GM19395 (cell line): ENCODE results near the gene NCOR2.

Experiments used
- ATAC-seq: cut with Tn5 transposase; IDR thresholded peaks from one replicate; pipeline ENCODE4 v1.9.1; 2021; ENCODE audit warnings: mild to moderate bottlenecking, moderate library complexity; ENCODE audit not compliant: unreplicated experiment

NCOR2 gene

DNA sequence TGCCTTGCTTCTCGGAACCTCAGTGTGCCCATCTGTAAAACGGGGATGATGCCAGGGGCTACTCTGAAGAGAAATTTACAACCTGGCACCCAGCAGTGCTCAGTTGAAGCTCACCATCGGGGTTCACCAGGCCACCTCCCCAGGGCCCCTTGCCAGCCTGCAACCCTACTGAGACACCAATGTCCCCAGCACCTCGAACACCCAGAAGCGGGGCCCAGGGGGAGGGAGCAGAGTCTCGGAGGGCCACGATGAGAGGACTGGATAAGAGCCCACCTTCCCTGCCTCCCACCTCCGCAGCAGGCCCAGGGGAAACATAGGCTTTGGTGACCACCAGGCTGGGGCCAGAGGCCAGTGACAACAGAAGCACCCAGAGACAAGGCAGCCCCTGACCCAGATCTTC is 22.4 kb downstream of the NCOR2 start:
- no peak for ATAC-seq

DNA sequence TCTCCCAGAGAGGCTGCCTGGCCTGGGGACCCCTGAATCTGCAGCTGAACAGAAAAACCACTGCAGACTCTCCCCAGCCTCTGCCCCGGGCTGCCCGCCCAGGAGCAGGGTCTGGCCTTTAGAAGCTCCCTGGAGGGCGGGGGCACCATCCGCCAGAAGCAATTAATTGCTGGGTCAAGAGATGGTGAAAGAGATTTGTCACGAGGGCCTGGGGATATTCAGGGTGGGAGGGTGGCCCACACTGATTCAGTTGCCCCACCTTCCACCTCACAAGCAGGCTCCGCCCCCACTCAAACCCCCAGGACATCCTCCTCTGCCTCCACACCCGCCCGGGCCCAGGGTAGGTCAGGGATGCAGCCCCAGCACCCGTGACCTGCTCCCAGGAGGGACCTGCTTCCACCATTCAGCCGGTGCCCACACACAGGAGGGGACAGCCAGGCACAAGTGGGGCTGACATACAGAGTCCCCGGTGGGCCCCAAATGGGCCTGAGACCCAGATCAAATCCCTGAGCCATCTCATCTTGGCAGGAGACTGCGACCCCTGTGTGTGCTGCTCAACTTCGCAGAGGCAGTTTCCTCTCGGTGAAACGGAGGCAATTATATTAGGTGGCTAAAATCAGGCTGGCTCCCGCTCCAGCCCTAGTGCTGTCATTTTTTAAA is 23.0 kb downstream of the NCOR2 start:
- no peak for ATAC-seq

DNA sequence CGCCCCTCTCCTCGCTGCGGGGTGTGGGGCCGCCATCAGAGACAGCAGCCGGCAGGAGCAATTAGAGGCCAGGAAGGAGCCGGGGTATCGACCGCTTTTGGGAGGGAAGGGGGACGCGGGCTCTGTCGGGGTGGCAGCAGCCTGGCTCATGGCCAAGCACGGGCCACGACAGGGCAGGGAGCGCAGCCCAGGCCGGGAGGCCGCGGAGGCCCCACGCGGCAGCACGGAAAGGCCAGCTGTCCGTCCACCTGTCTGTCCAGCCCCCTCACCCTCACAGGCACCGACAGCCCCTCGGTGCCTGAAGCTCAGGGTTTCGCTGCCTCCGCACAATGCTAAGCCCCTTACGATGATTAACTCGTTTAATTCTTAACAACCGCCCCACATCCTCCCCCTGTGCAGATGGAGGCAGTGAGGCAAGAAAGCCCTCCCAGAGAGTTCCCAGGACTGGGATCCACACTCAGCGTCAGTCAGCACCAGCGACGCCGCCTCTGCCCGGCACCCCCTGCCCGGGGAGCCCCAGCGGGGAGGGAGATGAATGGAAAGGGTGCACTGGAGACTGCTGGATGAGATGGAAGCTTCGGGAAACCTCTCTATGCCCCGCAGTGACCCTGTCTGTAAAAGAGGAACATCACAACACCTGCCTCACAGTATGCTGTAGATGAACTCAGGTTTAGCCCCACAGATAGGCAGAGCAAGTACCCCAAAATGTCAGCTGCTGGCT is 23.7 kb downstream of the NCOR2 start:
- ATAC-seq = no peak

DNA sequence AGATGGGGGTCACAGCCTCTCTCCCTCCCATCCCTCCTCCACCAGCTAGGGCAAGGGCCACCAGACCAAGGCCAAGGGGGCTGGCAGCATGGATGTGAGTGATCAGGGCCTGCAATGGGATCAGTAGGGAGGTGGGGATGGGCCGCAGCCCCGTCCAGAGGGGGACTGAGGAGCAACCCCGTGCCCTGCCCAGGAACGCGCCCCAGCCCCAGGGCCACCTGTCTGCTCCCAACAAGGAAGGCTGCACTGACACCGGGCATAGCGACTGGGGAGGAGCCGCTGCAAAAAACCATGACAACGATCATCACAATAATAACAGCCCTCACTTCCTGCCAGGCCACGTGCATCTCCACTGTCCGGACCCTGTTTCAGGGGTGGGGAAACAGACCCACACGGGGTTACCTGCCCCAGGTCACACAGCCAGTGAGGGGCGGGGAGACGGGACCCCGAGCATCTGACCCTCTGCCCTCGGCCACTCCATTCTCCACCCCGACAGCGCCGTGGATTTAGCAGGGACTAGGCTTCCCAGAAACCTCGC is 24.3 kb downstream of the NCOR2 start:
- no peak for ATAC-seq

DNA sequence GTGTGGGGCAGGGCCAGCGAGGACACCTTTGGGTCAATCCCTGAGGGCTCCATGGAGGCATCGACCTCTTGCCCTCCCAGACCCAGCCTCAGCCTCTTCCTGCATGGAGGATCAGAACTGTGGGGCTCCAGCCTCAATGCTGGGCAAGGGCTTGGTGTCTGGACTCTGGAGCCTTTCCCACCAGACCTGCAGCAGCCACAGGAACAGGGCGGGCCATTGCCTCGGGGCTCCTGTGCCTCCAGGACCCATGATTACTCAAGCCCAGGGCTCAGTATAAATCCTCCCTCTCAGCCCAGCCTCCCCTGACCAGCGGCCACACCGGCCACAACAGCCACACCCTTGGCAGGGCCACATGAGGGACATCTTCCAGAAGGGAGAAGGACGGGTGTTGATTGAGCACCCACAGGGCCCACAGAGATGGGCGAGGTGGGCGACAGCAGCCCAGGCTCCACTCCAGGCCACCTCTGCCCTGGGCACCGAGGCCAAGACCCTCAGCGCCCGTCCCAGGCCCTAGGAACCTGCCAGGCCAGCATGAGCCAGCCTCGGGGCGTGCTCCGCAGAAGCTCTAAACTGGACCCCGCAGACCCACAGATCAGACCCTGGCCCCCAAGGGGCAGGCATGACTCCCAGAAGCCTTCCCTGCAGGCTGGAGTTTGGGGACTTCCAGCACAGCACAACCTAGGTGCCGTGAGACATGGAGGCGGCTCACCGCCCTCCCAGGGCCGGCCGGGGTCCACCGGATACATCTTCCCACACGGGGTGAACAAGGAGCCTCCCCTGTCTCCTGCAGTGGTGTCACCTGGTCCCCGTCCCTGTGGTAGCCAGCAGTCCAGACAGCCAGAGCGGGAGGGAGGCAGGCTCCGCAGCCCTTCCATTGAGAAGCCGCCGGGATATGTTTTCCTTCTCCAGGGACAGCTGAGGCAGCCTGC is 25.1 kb downstream of the NCOR2 start:
- no peak for ATAC-seq

DNA sequence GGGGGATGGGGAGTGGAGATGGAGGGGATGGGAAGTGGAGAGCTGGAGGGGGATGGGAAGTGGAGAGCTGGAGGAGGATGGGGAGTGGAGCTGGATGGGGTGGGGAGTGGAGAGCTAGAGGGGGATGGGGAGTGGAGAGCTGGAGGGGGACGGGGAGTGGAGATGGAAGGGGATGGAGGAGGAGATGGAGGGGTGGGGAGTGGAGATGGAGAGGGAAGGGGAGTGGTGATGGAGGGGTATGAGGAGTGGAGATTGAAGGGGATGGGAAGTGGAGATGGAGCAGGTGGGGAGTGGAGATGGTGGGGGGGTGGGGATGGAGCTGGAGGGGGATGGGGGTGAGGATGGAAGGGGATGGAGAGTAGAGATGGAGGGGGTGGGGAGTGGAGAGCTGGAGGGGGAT is 26.1 kb downstream of the NCOR2 start:
- no peak for ATAC-seq

DNA sequence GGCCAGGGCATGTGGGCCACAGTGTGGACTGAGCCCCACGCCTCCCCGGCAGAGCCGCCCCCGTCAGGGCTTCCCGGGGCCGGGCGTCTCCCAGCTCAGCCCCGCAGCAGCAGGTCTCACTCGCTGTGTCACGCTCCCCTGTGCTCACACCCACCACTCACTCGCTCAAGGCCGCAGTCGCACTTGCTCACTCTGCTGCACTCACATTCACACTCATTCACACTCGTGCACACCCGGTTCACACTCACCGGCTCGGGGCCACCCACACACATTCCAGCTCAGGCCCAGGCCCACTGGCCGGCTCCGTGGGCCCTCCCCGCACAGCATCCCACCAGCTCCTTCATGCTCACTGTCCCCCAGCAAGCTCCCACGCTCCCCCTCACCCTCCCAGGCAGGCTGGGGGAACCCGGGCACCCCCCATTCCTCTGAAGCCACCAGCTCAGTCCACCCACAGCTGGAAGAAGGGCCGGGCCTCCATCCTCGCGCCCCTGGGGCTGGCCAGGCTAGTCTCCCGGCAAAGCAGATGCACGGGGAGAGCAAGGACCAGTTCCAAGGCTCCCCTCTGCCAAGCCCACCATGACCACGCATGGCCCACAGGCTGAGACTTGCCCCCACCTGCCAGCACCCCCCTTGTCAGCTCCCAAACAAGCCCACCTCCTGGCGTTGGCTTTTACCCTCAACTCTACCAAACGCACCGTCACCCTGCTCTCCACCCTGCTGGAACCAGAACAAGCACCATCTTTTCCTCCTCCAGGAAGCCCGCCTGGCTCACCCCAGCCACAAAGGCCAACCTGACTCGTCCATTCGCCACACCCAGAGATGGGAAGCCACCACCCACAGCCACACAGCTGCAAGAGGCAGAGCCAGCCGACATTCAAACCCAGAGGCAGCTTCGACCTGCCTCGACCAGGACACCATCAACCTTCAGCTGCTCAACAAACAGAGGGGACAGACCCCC is 28.0 kb downstream of the NCOR2 start:
- no peak for ATAC-seq

DNA sequence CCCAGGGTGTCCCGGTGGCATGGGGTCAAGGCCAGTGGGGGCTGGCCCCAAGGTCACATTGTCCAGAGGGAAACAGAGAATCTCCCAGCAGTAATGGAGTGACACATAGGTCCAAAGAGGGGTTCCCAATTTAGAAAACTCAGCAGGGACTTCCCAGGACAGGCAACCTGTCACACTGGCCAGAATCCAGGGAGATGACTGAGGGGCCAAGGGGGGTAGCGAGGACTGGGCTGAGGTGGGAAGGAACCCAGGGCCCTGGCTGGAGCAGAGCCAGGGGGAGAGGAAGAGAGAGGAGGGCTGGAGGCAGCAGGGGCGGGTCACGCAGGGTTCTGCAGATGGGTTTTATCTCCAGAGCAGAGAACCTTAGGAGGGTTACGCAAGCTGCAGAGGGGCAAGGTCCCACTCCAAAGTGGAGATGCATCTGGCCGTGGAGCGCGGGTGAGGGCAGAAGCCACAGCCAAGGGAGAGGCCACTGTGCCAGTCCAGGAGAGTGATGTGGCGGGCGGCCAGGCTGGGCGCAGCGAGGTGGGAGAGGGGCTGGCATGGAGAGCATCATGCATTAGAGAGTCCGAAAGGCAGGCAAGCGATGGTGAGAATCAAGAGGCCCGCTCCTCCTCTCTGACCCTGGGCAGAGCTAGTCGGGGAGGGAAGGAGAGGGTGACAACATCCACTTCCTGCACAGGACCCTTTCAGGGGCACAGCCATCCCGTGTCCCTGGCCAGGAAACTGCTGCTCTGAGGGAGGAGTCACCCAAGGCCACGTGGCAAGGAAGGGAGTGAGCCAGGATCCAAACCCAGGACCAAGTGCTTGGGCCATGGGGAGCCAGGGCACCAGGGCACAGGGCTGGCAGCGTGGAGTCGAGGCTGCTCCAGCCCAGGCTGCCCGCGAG is 29.0 kb downstream of the NCOR2 start:
- ATAC-seq = no peak

DNA sequence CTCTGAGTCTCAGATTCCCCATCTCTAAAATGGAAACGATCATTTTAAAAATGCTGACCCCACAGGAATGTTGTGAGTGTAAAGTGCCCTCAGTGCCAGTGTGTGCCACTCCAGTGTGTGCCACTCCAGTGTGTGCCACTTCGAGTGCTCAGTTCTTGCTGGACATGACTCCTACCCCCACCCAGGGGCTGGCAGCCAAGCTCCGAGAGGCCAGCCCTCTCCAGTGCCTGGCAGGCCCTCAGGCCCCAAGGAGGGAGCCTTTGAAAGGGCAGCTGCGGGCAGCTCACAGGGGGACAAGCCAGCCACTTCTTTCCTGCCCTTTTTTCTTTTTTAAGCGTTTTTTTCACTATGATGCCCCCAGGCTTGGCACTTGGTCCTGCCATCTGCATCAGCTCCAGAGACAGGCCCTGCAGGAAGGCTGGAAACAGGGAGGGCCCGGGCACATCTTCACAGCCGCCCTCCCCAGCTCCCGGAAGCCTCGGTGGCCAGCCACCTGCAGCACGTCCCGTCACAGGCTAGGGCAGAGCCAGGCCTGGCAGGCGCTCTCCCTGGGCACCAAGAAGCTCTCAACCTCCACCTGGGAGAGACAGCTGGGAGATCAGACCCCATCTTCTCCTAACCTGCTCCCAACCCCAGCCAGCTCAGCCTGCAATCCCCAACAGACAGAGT is 29.8 kb downstream of the NCOR2 start:
- no peak for ATAC-seq

DNA sequence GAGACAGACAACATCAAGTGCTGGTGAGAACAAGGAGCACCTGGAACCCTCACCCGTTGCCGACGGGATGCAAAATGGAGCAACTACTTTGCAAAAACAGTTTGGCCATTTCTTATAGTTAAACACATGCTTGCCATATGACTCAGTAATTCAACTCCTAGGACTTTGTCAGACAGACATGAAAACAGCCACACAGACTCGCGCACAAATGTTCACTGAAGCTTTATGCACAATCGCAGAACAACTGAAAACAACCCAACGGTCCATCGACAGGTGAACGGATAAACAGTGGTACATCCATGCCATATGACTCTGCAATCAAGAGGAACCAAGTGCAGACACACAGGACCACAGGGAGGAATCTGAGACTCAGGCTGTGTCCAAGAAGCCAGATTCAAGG is 30.8 kb downstream of the NCOR2 start:
- ATAC-seq = no peak

DNA sequence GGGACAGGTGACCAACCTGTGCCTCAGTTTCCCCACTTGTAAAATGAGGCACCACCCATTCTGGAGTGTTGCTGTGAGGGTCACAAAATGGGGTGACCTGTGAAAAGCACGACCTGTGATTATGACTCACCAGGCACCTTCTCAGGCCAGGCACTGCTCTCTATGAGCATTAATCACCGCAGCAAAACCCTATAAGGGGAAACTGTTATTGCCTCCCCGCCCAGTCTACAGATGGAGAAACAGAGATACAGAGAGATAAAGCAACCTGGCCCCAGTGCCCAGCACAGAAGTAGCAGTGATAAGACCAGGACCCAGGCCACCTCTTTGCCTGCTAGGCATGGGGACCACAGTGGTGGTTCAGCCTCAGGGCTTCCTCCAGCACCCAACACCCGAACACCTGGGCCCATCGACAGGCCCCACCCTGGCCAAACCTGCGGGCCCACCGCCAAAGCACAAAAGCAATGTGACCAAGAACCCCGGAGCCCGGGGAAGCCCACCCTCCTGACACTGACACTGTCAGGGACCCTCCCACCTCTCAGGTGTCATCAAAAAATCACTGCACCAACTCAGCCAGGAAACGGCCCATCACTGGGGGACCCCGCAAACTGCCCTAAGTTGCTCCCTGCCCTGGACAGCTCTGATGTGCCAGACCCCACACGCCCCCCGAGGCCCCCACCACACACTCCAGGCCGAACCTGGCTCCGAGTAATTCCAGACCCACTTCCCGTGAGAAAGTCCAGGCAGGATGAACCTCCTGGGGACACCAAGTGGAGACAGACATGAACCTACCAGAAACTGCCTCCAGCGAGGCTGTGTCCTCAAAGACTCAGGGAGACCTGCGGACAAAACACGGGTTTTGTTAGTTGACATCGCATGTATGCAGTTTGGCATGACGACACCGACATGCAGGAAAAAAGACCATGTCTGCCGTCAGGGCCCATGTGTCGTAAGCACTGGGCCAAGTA is 32.4 kb downstream of the NCOR2 start:
- no peak for ATAC-seq

DNA sequence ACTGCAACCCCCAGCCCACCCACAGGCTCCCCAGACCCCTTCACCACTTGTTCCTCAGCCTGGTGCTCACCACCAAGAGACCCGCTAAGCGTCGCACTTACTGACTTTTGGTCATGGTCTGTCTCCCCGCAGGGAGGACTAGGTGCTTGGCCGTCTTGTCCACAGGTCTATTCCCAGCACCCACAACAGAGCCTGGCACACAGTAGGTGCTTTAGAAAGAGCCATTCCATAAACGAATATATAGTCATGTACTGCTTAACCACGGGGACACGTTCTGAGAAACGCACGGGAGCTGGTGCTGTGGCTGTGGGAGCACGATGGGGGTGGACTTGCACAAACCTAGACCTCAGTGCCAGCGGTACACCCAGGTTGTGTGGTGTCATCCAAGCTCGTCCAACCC is 34.0 kb downstream of the NCOR2 start:
- ATAC-seq = no peak

DNA sequence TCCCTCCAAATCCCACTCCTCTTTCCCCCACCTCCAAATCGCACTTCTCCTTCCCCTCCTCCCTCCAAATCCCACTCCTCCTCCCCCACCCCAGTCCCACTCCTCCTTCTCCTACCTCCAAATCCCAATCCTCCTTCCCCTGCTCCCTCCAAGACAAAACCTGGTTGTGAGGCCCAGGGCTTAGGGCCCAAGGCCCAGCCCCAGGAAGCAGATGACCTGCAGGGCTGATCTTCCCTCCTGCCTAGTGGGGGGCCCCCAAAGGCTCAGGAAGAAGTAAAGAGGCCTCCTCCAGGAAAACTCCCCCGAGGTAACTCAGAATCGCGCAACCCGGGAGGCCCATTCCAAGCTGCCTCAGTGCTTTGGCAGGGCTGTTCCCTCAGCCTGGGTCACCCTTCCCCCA is 34.4 kb downstream of the NCOR2 start:
- no peak for ATAC-seq

DNA sequence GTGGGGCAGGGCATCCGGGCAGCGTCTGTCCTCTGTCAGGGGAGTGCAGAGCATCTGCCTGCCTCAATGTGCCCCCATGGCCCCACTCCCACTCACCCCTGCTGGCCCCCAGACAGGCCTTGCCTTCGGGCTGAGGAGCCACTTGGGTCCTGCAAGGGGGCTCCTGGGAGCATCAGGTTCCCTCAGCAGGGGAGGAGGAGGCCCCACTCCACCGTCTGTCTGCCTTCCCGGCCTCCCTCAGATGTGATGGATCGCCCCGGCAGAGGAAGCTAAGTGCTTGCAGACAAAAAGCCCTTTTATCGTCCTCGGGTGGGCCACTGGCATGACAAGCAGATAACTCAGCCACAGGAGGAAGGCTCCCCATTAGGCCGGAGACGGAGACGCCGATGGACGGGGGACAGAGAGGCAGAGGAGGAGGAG is 35.1 kb downstream of the NCOR2 start:
- no peak for ATAC-seq

DNA sequence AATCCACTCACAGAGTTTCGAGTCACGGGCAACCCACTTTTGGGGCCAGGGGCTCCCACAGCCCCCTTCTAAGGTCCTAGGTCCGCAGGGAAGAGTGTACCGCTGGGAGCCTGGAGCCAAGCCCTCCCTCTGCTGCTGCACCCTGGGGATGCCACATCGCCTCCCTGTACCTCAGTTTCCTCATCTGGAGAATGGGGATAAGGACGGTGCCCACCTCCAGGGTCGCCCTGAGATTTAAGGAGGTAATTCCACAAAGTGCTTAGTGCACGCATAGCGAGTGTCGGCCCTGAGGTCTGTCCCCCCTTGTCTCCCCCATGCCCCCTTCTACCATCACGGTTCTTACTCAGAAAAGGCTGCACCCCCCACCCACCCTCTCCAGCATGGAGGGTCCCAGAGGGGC is 35.5 kb downstream of the NCOR2 start:
- ATAC-seq = no peak

DNA sequence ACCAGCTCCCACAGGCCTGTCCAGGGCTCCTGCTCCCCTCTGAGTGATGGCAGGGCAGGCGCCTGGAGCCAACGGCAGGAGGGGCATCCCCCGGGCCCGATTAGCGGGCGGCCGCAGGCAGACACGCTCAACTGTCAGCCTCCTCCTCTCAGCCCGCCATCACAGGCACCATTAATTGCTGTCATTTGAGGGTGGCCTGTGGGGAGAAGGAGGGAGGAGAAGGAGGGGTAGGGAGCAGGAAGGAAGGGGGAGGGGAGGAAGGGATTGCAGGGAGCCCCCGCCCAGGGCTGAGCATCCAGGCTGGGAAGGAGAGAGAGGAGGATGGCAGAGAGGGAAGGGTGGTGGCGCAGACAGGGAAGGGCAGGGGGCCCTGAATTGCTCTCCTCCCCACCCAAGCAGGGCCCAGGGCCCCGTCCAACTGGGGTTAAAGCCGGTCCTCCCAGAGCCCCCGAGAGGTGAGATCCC is 36.1 kb downstream of the NCOR2 start:
- ATAC-seq = no peak

DNA sequence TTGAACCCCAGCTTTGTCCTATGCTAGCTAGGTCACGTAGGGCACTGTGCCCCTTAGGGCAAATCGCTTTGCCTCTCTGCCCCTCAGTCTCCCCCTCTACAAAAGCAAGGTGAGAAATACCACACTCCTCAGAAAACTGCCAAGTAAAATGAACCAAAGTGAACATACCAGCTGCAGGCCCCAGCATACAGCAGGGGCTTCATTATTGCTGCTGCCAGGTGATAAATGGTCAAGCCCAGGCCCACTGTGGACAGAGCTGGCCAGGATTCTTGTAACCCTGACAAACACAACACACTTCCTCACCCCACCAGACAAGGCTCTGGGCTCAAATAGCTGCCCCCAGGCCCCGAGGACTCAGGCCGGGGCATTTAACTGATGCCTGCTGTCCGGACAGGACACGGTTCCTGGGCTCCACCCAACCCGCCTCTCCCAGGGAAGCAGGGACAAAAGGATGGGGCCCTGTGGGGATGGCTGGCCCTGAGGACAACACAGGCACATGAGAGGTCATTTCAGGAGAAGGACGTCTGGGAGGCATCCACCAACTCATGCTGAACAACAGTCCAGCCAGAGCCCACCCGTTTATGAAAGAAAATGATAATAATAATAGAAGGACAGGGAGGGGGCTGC is 36.7 kb downstream of the NCOR2 start:
- no peak for ATAC-seq
